ENCODE measurements around the gene TRAPPC14. TPM values are rescaled to one million over a fixed set of nuclear protein-coding genes. Genes with fewer than 3 reads are reported as not detected.

The TRAPPC14 gene
- total RNA-seq, 1 donor from 2014 or later, result 2.6 TPM

Other genes with a start within 250 kb of the TRAPPC14 start
- gene TRIM4, start 239.2 kb downstream of the TRAPPC14 start, total RNA-seq, result 15.1 TPM
- gene GJC3, start 229.1 kb downstream of the TRAPPC14 start, total RNA-seq, result 1.0 TPM
- 9.4 TPM for gene AZGP1, start 182.7 kb downstream of the TRAPPC14 start, total RNA-seq
- 32.9 TPM for gene ZKSCAN1, start 143.1 kb downstream of the TRAPPC14 start, total RNA-seq
- 11.5 TPM for gene ZSCAN21, start 108.9 kb downstream of the TRAPPC14 start, total RNA-seq
- 34.4 TPM for gene ZNF3, start 77.0 kb downstream of the TRAPPC14 start, total RNA-seq
- gene COPS6, start 69.8 kb downstream of the TRAPPC14 start, total RNA-seq, result 57.4 TPM
- 42.3 TPM for gene MCM7, start 57.3 kb downstream of the TRAPPC14 start, total RNA-seq
- 20.9 TPM for gene AP4M1, start 57.1 kb downstream of the TRAPPC14 start, total RNA-seq
- 11.0 TPM for gene TAF6, start 39.4 kb downstream of the TRAPPC14 start, total RNA-seq
- 25.6 TPM for gene CNPY4, start 39.1 kb downstream of the TRAPPC14 start, total RNA-seq
- gene MBLAC1, start 31.8 kb downstream of the TRAPPC14 start, total RNA-seq, result 1.0 TPM
- gene LAMTOR4, start 9.8 kb downstream of the TRAPPC14 start, total RNA-seq, result 73.1 TPM
- 2.1 TPM for gene GAL3ST4, start 9.9 kb upstream of the TRAPPC14 start, total RNA-seq
- 5.2 TPM for gene GPC2, start 18.7 kb upstream of the TRAPPC14 start, total RNA-seq
- gene STAG3, start 19.2 kb upstream of the TRAPPC14 start, total RNA-seq, result 0.52 TPM
- gene PVRIG, start 61.2 kb upstream of the TRAPPC14 start, total RNA-seq, result not detected
- not detected for gene SPDYE3, start 149.0 kb upstream of the TRAPPC14 start, total RNA-seq
- gene PILRB, start 199.4 kb upstream of the TRAPPC14 start, total RNA-seq, result 4.2 TPM
- gene PILRA, start 214.8 kb upstream of the TRAPPC14 start, total RNA-seq, result 1.6 TPM

Data from skeletal muscle tissue (tissue), 1 donor.